ENCODE results near the gene SEC31A. TPM values are rescaled to one million over a fixed set of nuclear protein-coding genes. Genes with fewer than 3 reads are reported as not detected.

Gene SEC31A
- total RNA-seq, 4 donors from 2014 or later: 133 to 299 (median 161) TPM

DNA sequence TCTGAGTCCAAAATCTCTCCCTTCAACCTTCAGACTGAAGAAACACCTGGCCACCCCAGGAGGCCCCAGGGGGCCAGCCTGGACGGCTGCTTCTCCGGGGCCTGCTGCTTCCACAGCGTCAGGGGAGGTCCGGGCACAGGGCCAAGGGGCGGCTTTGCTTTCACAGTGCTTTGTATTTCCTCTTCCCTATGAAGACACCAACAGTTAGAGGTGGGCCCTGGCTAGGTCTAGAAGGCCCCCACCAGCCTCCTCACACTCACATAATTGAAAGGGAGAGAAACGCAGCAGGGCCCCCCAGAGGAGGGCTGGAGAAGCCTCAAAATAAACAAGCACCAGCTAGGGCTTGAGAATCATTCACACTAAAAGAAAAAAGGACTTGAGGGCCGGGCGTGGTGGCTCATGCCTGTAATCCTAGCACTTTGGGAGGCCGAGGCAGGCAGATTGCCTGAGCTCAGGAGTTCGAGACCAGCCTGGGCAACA is 110.2 kb downstream of the SEC31A start:
- peaks cover 32% of the 10 kb centered on the region for H3K4me1 ChIP-seq
- no peaks in the 10 kb centered on the region for H3K36me3 ChIP-seq
- DNase-seq (ENCODE audit: low spot score in 2 of 2): peak in 1 of 2 donors; percentile 74
- H3K27me3 ChIP-seq: no peaks in the 10 kb centered on the region
- TF ChIP-seq POLR2A (IDR thresholded peaks at IDR 0.05): no peak
- TF ChIP-seq, protein P1, sequence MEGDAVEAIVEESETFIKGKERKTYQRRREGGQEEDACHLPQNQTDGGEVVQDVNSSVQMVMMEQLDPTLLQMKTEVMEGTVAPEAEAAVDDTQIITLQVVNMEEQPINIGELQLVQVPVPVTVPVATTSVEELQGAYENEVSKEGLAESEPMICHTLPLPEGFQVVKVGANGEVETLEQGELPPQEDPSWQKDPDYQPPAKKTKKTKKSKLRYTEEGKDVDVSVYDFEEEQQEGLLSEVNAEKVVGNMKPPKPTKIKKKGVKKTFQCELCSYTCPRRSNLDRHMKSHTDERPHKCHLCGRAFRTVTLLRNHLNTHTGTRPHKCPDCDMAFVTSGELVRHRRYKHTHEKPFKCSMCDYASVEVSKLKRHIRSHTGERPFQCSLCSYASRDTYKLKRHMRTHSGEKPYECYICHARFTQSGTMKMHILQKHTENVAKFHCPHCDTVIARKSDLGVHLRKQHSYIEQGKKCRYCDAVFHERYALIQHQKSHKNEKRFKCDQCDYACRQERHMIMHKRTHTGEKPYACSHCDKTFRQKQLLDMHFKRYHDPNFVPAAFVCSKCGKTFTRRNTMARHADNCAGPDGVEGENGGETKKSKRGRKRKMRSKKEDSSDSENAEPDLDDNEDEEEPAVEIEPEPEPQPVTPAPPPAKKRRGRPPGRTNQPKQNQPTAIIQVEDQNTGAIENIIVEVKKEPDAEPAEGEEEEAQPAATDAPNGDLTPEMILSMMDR (IDR thresholded peaks at IDR 0.05): no peak
- no peak for TF ChIP-seq EP300 (IDR thresholded peaks at IDR 0.05)
- no peak for TF ChIP-seq POLR2AphosphoS5 (IDR thresholded peaks at IDR 0.05)
- H3K9me3 ChIP-seq: no peaks in the 10 kb centered on the region
- no peak overlapping the region for H3K4me3 ChIP-seq
- 32% methylated on average over 10 of the region's 10 CpGs for WGBS
- no peak overlapping the region for H3K27ac ChIP-seq

DNA sequence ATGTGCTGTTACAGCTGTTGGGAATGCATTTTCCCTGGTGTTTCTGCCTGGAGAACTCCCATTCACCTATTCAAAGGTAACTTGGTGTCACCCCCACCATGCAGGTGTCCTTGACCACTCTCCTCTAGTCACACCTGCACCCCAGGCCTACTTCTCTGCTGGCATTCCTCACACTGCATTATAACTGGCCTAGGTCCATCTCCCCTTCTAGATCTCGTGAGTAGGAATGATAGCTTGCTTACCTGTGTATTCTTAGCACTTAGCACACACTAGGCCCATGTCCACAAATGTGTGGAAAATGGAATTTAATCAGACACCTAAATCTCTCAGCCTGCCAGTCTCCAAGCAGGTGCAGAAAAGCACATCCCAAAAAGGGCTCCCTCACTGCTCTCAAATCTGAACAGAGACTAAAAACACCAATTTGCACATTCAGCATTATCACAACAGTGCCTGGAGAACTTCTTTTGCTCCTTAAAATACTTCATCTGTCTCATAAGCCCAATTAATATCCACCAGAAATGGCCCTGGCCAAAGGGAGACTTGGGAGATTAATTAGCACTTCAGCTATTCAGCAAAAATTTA is 110.7 kb downstream of the SEC31A start:
- no peaks in the 10 kb centered on the region for H3K36me3 ChIP-seq
- TF ChIP-seq POLR2AphosphoS5 (IDR thresholded peaks at IDR 0.05): no peak
- TF ChIP-seq EP300 (IDR thresholded peaks at IDR 0.05): no peak
- H3K4me1 ChIP-seq: peaks cover 27% of the 10 kb centered on the region
- 55% methylated on average over 1 of the region's 1 CpG for WGBS
- H3K27me3 ChIP-seq: no peaks in the 10 kb centered on the region
- no peak for DNase-seq (ENCODE audit: low spot score in 2 of 2)
- H3K4me3 ChIP-seq: no peak overlapping the region
- H3K9me3 ChIP-seq: no peaks in the 10 kb centered on the region
- H3K27ac ChIP-seq: no peak overlapping the region

DNA sequence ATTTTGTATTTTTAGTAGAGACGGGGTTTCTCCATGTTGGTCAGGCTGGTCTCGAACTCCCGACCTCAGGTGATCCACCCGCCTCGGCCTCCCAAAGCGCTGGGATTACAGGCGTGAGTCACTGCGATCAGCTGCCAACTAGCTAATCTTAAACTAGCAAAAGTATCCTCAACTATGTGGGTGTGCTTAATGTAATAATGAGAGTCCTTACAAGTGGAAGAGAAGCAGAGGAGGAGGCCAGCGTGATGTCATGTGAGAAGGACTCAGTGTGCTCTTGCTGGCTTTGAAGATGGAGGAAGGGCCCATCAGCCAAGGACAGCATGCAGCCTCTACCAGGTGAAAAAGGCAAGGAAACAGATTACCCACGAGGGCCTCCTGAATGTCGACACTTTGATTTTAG is 111.9 kb downstream of the SEC31A start:
- Histone ChIP-seq H3K4me1 (peaks cover 19% of the 10 kb centered on the region), H3K4me3 (no peak overlapping the region), H3K36me3 (no peaks in the 10 kb centered on the region), H3K27me3 (no peaks in the 10 kb centered on the region), H3K27ac (no peak overlapping the region), H3K9me3 (no peaks in the 10 kb centered on the region)
- no peak for DNase-seq (ENCODE audit: low spot score in 2 of 2)
- WGBS: 85% methylated on average over 11 of the region's 11 CpGs
- TF ChIP-seq, protein P1 (IDR thresholded peaks at IDR 0.05): no peak
- TF ChIP-seq POLR2AphosphoS5 (IDR thresholded peaks at IDR 0.05) (no peak), POLR2A (IDR thresholded peaks at IDR 0.05) (no peak), EP300 (IDR thresholded peaks at IDR 0.05) (no peak)

DNA sequence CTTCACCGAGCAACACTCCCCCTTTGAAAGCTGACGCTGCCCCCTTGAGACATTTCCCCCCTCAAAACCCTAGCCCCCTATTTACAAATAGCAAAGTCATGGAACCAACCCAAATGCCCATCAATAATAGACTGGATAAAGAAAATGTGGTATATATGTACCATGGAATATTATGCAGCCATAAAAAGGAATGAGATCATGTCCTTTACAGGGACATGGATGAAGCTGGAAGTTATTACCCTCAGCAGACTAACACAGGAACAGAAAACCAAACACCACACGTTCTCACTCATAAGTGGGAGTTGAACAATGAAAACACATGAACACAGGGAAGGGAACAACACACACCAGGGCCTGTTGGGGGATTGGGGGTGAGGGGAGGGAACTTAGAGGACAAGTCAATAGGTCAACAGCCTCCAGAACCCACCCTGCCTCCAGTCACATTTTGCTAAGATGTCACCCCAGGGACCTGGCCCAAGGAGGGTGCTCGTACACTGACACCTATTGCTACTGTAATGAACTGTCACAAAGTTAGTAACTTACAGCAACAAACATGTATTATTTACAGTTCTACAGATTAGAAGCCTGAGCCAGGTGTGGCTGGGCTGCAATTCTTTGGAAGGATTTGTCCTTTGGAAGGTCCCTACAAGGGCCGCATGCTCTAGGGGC is 113.0 kb downstream of the SEC31A start:
- Histone ChIP-seq H3K4me3 (no peak overlapping the region), H3K36me3 (no peaks in the 10 kb centered on the region), H3K9me3 (no peaks in the 10 kb centered on the region), H3K27ac (no peak overlapping the region), H3K4me1 (peaks cover 14% of the 10 kb centered on the region), H3K27me3 (no peaks in the 10 kb centered on the region)
- TF ChIP-seq POLR2A (IDR thresholded peaks at IDR 0.05) (no peak), EP300 (IDR thresholded peaks at IDR 0.05) (no peak), POLR2AphosphoS5 (IDR thresholded peaks at IDR 0.05) (no peak)
- TF ChIP-seq, protein P1 (IDR thresholded peaks at IDR 0.05): no peak
- 89% methylated on average over 5 of the region's 5 CpGs for WGBS
- DNase-seq (ENCODE audit: low spot score in 2 of 2): no peak

DNA sequence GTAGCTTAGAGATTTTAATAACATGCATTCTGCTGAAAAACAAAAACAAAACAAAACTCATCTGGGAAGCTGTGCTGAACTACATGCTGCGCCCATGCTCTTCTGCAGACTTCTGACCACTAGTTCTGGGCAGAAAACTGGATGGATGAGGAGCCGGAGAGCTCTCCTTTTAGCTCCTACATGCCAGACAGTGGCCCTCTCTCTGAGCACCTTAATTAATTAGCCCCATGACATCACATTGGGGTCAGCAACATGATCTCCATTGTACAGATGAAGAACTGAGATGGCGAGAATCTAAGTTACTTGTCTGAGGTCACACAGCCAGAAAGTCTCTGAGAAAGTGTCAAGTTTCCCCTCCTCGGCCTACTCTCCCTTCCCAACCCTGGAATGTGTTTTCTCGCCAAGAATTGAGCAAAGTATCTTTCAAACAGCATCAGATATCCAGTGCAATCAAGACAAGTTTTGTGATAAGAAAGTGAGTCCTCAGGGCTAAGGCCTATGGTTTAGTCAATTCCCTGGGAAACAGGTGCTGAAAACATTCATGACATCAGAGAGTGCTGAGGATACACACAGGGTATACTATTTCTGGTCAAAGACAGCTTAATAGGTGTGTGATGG is 113.9 kb downstream of the SEC31A start:
- no peaks in the 10 kb centered on the region for H3K9me3 ChIP-seq
- no peak overlapping the region for H3K27ac ChIP-seq

More for the DNA sequence above, 113.9 kb downstream of the SEC31A start:
- Histone ChIP-seq H3K27me3 (no peaks in the 10 kb centered on the region), H3K36me3 (no peaks in the 10 kb centered on the region), H3K4me3 (no peak overlapping the region), H3K4me1 (peaks cover 9% of the 10 kb centered on the region)
- 49% methylated on average over 5 of the region's 5 CpGs for WGBS
- no peak for DNase-seq (ENCODE audit: low spot score in 2 of 2)
- TF ChIP-seq EP300 (IDR thresholded peaks at IDR 0.05) (no peak), POLR2AphosphoS5 (IDR thresholded peaks at IDR 0.05) (no peak), POLR2A (IDR thresholded peaks at IDR 0.05) (no peak)
- TF ChIP-seq, protein P1 (IDR thresholded peaks at IDR 0.05): no peak
